ENCODE results near the gene CRELD1. TPM values are rescaled to one million over a fixed set of nuclear protein-coding genes. Genes with fewer than 3 reads are reported as not detected.

CRELD1 gene
- total RNA-seq, 5 donors from 2014 or later (not counting 1 experiment from before 2014, with no cell fraction given), result 23.0 to 55.2 (median 48.0) TPM

GRCh38 chr3:9915254-9916141 is 18.1 kb upstream of the CRELD1 start:
- H3K4me1 Mint-ChIP-seq, result peaks cover 0 to 29% (median 19%) of the 10 kb centered on the region in 3 donors
- POLR2A ChIA-PET, result interaction anchor here (0.5 to 0.7 kb wide), 4 partner anchors 17 to 347 kb away, joined by 3 to 13 read pairs (median 3); no protein-coding TSS in a partner anchor
- WGBS (ENCODE audit: insufficient coverage), result 2% methylated on average over 86 of the region's 99 CpGs
- H3K36me3 Mint-ChIP-seq, result no peaks in the 10 kb centered on the region
- H3K4me3 Mint-ChIP-seq, result peak overlapping the region; percentile 70 to 73 (median 71)
- no peak overlapping the region for H3K27ac Mint-ChIP-seq
- Histone ChIP-seq H3K27ac (ENCODE audit: low read length) (no peak overlapping the region), H3K4me3 (ENCODE audit: control insufficient read depth in 1 of 2, extremely low read depth in 1 of 2, low read length in 1 of 2) (peak overlapping the region; percentile 51 to 83), H3K27me3 (replicated peaks in 1 of 2; ENCODE audit: control insufficient read depth in 2 of 2, extremely low read depth in 1 of 2, insufficient read depth in 2 of 2, low read length in 1 of 2) (peaks cover 0 to 29% of the 10 kb centered on the region in 2 experiments), H3K9me3 (no peaks in the 10 kb centered on the region), H3K36me3 (ENCODE audit: control insufficient read depth in 2 of 2, extremely low read depth in 1 of 2, insufficient read depth in 1 of 2, low read length in 1 of 2) (no peaks in the 10 kb centered on the region), H3K4me1 (ENCODE audit: control insufficient read depth in 1 of 2, extremely low read depth in 1 of 2, insufficient read depth in 2 of 2, low read length in 2 of 2) (peaks cover 3 to 32% of the 10 kb centered on the region in 2 experiments)
- no peaks in the 10 kb centered on the region for H3K27me3 Mint-ChIP-seq
- peak in 11 of 35 experiments; percentile 7 to 47 (median 23) for DNase-seq
- peak; percentile 41 to 62 (median 58) for ATAC-seq (replicated peaks in 1 of 4)
- H3K9me3 Mint-ChIP-seq, result no peaks in the 10 kb centered on the region
- CTCF ChIA-PET, result interaction anchor here (0.6 to 0.7 kb wide), 2 partner anchors 16 to 141 kb away, joined by 3 read pairs; no protein-coding TSS in a partner anchor

GRCh38 chr3:9916346-9916733 is 17.3 kb upstream of the CRELD1 start:
- no peaks in the 10 kb centered on the region for H3K9me3 ChIP-seq
- no peak overlapping the region for H3K27ac ChIP-seq (ENCODE audit: low read length)
- CTCF ChIA-PET, result interaction anchor here in 1 of 2 donors (0.6 kb wide), 1 partner anchor 142 kb away, joined by 3 read pairs; no protein-coding TSS in a partner anchor
- H3K27me3 ChIP-seq (replicated peaks in 1 of 2; ENCODE audit: control insufficient read depth in 2 of 2, extremely low read depth in 1 of 2, insufficient read depth in 2 of 2, low read length in 1 of 2), result peaks cover 0 to 26% of the 10 kb centered on the region in 2 experiments
- Mint-ChIP-seq H3K4me1 (peaks cover 0 to 29% (median 19%) of the 10 kb centered on the region in 3 donors), H3K36me3 (no peaks in the 10 kb centered on the region), H3K9me3 (no peaks in the 10 kb centered on the region), H3K27ac (no peak overlapping the region), H3K4me3 (peak overlapping the region; percentile 51 to 73 (median 65)), H3K27me3 (no peaks in the 10 kb centered on the region)
- DNase-seq (no peak), ATAC-seq (replicated peaks in 1 of 4) (no peak)
- H3K4me3 ChIP-seq (ENCODE audit: control insufficient read depth in 1 of 2, extremely low read depth in 1 of 2, low read length in 1 of 2), result peak overlapping the region in 1 of 2 donors; percentile 40
- peaks cover 3 to 32% of the 10 kb centered on the region in 2 experiments for H3K4me1 ChIP-seq (ENCODE audit: control insufficient read depth in 1 of 2, extremely low read depth in 1 of 2, insufficient read depth in 2 of 2, low read length in 2 of 2)
- H3K36me3 ChIP-seq (ENCODE audit: control insufficient read depth in 2 of 2, extremely low read depth in 1 of 2, insufficient read depth in 1 of 2, low read length in 1 of 2), result no peaks in the 10 kb centered on the region
- POLR2A ChIA-PET, result interaction anchor here in 1 of 2 donors (0.5 to 0.7 kb wide), 2 partner anchors 16 to 134 kb away, joined by 3 read pairs; no protein-coding TSS in a partner anchor
- WGBS (ENCODE audit: insufficient coverage), result 90% methylated on average over 2 of the region's 7 CpGs

GRCh38 chr3:9916734-9917680 is 16.6 kb upstream of the CRELD1 start, which contains the start of gene IL17RC:
Gene IL17RC (plus strand): TSS chr3:9917098. CDS start chr3:9917316, 218 bp downstream.
- POLR2A ChIA-PET, result no interaction called here
- Histone ChIP-seq H3K4me1 (ENCODE audit: control insufficient read depth in 1 of 2, extremely low read depth in 1 of 2, insufficient read depth in 2 of 2, low read length in 2 of 2) (peaks cover 3 to 30% of the 10 kb centered on the region in 2 experiments), H3K4me3 (ENCODE audit: control insufficient read depth in 1 of 2, extremely low read depth in 1 of 2, low read length in 1 of 2) (peak within 1 kb of the TSS; percentile 51 to 83), H3K27me3 (replicated peaks in 1 of 2; ENCODE audit: control insufficient read depth in 2 of 2, extremely low read depth in 1 of 2, insufficient read depth in 2 of 2, low read length in 1 of 2) (peaks cover 0 to 26% of the 10 kb centered on the region in 2 experiments), H3K27ac (ENCODE audit: low read length) (no peak within 1 kb of the TSS), H3K36me3 (ENCODE audit: control insufficient read depth in 2 of 2, extremely low read depth in 1 of 2, insufficient read depth in 1 of 2, low read length in 1 of 2) (no peaks in the 10 kb centered on the region), H3K9me3 (no peaks in the 10 kb centered on the region)
- CTCF ChIA-PET, result interaction anchor here in 1 of 2 donors (0.6 kb wide), 1 partner anchor 15 kb away, joined by 6 read pairs; no protein-coding TSS in a partner anchor
- DNase-seq, result peak in 3 of 35 experiments; percentile 18 to 24 (median 21)
- no peaks in the 10 kb centered on the region for H3K36me3 Mint-ChIP-seq
- peak within 1 kb of the TSS; percentile 70 to 73 (median 71) for H3K4me3 Mint-ChIP-seq
- H3K27ac Mint-ChIP-seq, result peak within 1 kb of the TSS; percentile 27 to 39
- 57% methylated on average over 10 of the region's 19 CpGs for WGBS (ENCODE audit: insufficient coverage)
- peaks cover 0 to 24% (median 18%) of the 10 kb centered on the region in 3 donors for H3K4me1 Mint-ChIP-seq
- H3K9me3 Mint-ChIP-seq, result no peaks in the 10 kb centered on the region
- no peaks in the 10 kb centered on the region for H3K27me3 Mint-ChIP-seq
- peak; percentile 24 to 47 (median 34) for ATAC-seq (replicated peaks in 1 of 4)

GRCh38 chr3:9917820-9918219 is 15.8 kb upstream of the CRELD1 start:
- peaks cover 0 to 26% of the 10 kb centered on the region in 2 experiments for H3K27me3 ChIP-seq (replicated peaks in 1 of 2; ENCODE audit: control insufficient read depth in 2 of 2, extremely low read depth in 1 of 2, insufficient read depth in 2 of 2, low read length in 1 of 2)
- Mint-ChIP-seq H3K9me3 (no peaks in the 10 kb centered on the region), H3K36me3 (no peaks in the 10 kb centered on the region), H3K4me3 (no peak overlapping the region), H3K27me3 (peaks cover 0 to 3% of the 10 kb centered on the region in 2 donors), H3K27ac (no peak overlapping the region), H3K4me1 (peaks cover 0 to 16% (median 13%) of the 10 kb centered on the region in 3 donors)
- no peak overlapping the region for H3K27ac ChIP-seq (ENCODE audit: low read length)
- H3K4me1 ChIP-seq (ENCODE audit: control insufficient read depth in 1 of 2, extremely low read depth in 1 of 2, insufficient read depth in 2 of 2, low read length in 2 of 2), result peaks cover 3 to 26% of the 10 kb centered on the region in 2 experiments
- CTCF ChIA-PET, result no interaction called here
- H3K36me3 ChIP-seq (ENCODE audit: control insufficient read depth in 2 of 2, extremely low read depth in 1 of 2, insufficient read depth in 1 of 2, low read length in 1 of 2), result no peaks in the 10 kb centered on the region
- H3K9me3 ChIP-seq, result no peaks in the 10 kb centered on the region
- WGBS (ENCODE audit: insufficient coverage), result 97% methylated on average over 10 of the region's 10 CpGs
- ATAC-seq (replicated peaks in 1 of 4), result no peak
- H3K4me3 ChIP-seq (ENCODE audit: control insufficient read depth in 1 of 2, extremely low read depth in 1 of 2, low read length in 1 of 2), result no peak overlapping the region
- no peak for DNase-seq
- POLR2A ChIA-PET, result no interaction called here

- ATAC-seq (replicated peaks in 1 of 4) (no peak), DNase-seq (no peak)
- CTCF ChIA-PET, result no interaction called here
- Histone ChIP-seq H3K27ac (ENCODE audit: low read length) (no peak overlapping the region), H3K4me3 (ENCODE audit: control insufficient read depth in 1 of 2, extremely low read depth in 1 of 2, low read length in 1 of 2) (no peak overlapping the region), H3K36me3 (ENCODE audit: control insufficient read depth in 2 of 2, extremely low read depth in 1 of 2, insufficient read depth in 1 of 2, low read length in 1 of 2) (no peaks in the 10 kb centered on the region), H3K9me3 (no peaks in the 10 kb centered on the region), H3K27me3 (replicated peaks in 1 of 2; ENCODE audit: control insufficient read depth in 2 of 2, extremely low read depth in 1 of 2, insufficient read depth in 2 of 2, low read length in 1 of 2) (peaks cover 0 to 26% of the 10 kb centered on the region in 2 experiments), H3K4me1 (ENCODE audit: control insufficient read depth in 1 of 2, extremely low read depth in 1 of 2, insufficient read depth in 2 of 2, low read length in 2 of 2) (peaks cover 3 to 26% of the 10 kb centered on the region in 2 experiments)
- POLR2A ChIA-PET, result no interaction called here
- Mint-ChIP-seq H3K4me1 (peaks cover 0 to 15% (median 13%) of the 10 kb centered on the region in 3 donors), H3K9me3 (no peaks in the 10 kb centered on the region), H3K27ac (no peak overlapping the region), H3K36me3 (no peaks in the 10 kb centered on the region), H3K27me3 (peaks cover 0 to 3% of the 10 kb centered on the region in 2 donors), H3K4me3 (no peak overlapping the region)
- 100% methylated on average over 4 of the region's 8 CpGs for WGBS (ENCODE audit: insufficient coverage)
Observed at GRCh38 chr3:9918261-9919038, 15.2 kb upstream of the CRELD1 start.
